Stimulated activated CD8-positive, alpha-beta memory T cell treated with anti-CD3 and anti-CD28 coated beads, Interleukin-7, amount 100 ng/mL, for 24 hours (primary cell): ENCODE measurements around the gene CSK.

Experiments used
- DNase-seq: peaks from one replicate; pipeline ENCODE4 v3.0.0-alpha.2; 2020; ENCODE audit warnings: low read depth

CSK gene

DNA sequence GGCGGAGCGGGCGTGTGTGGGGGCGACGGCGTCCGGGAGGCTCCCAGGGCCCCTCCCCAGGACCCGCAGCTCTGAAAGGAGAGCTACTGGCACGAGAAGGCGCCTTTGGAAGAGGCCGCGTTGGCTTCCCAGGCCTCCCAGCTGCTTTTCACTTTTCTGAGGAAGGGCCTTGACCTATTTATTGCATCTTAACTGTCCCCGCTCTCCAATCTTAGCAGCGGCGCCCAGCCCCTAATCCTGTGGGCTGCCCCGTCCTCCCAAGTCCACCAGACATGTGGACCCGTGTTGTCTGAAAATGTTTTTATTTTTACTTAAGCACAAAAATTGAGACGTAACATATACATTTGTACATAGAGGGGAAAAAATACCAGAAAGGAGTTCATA is 61.6 kb downstream of the CSK start:
- DNase-seq, result no peak

DNA sequence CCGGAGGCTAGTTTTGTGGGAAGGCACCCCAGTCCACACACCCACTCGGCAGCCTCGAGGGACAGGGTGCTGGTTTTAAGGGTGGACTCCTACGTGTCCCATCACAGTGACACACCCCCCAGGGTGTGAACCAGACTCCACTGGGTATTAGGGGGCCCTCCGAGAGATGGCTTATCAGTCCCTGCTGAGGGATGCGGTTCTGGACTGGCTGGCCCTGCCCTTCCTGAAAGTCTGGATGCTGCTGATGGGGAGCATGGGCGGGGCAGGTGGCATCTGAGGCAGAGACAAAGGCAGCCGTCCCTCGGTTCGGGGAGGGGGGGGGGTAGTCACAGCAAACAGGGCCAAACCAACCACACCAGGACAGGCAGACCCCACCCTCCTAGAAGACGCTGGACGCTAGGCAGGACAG is 62.0 kb downstream of the CSK start:
- DNase-seq, result no peak

DNA sequence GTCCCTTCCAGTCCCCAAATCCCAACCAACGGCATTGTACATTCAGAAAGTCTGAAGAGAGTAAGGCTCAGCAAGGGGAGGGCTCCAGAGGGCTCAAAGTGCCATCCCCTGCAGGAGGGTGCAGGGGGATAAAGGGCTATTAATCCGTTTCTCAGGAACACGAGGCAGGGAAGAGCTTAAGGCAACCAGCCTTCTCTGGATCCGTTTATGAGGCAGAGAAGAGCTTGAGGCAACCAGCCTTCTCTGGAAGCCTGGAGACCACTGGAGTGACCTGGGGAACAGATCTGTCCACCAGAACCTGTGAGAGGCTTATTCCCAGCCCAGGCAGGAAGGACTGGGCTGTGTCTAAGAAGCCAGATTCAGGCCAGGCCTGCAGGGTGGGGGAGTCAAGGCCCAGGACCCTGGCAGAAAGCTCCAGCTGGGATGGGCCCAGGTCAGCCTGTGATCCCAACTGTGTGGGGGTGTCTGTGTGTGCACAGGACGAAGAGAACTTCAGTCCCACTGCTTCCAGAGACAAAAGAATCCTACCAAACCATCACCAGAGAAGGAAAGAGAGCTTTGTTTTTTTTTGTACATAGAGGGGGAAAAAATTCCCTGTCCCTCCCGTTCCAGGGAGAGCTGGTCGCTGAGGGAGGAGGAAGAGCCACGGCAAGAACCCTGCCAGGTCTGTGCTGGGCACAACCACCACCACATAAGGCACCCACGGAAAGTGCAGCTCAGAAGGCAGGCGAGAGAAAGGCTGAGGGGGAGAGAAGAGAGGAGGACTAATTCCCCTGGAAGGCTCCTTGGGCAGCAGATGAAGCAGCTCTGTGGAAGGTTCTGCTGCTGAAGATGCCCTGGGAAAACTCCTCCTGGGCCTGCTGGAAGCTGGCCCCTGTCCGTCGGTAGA is 62.7 kb downstream of the CSK start:
- DNase-seq, result no peak

DNA sequence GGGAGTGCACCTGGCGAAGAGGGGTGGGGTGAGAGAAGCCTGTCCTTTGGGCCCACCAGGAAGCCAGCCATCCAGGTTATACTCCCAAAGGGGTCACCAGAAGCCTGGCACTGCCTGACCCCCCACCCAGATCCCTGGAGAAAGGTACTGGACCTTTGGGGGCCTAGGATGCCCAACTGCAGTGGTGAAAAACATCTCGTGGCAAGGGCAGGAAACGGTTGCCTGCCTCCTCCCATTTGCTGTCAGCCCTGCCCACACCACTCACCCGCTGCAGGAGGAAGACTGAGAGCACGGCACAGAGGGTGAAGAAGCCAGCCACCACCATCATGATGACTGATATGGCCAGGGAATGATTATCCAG is 63.3 kb downstream of the CSK start:
- DNase-seq, result peak; percentile 24

DNA sequence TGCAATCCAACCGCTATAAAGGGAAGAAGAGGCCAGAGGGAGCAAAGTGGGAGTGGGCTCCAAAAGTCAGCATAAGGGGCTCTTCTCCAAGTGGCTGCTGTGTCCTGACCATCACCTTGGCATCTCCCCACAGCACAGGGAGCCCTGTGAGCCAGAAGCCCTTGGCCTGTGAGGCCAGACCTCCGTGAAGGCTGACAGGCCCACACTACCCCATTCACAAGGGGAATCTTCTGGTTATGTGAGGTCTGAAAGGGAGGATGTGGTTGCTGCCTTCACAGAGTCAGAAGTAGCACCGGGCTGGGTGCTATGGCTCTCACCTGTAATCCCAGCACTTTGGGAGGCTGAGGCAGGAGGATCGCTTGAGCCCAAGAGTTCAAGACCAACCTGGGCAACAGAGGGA is 63.7 kb downstream of the CSK start:
- DNase-seq, result no peak

DNA sequence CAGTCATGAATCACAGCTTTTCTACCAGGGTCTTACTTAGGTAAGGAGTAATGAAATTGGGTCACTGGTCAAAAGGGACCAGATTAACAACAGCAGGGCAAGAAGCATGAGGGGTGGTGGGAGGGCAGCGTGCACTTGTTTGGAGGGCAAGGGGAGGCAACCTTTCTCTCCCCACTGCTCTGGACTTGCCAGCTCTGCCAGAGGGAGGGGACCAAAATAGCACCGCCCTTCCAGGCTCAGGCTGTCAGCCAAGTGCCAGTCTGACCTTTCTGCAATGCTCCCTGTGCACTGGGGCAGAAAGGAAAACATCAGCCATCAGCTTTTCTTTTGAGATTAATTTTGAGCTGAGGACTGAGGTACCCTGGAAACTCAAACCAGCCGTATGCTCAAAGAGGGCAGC is 65.6 kb downstream of the CSK start:
- no peak for DNase-seq

DNA sequence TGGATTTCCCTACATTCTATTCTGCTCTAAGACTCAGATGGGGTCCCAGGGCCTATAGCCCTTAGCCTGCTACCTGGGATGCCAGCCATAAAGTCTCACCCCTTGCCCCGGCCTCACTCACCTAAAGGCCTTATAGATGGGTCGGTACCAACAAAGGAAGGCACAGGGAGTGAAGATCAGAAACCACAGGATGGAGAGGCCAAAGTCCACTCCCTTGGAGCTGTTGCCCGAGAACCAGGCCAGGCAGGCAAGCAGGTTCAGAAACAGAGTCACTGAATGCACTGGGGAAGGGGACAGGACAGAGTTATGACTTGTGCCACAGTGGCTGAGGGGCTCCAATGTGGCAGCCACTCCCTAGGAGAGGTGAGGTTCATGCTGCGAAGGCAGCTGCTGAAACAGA is 68.5 kb downstream of the CSK start:
- no peak for DNase-seq

DNA sequence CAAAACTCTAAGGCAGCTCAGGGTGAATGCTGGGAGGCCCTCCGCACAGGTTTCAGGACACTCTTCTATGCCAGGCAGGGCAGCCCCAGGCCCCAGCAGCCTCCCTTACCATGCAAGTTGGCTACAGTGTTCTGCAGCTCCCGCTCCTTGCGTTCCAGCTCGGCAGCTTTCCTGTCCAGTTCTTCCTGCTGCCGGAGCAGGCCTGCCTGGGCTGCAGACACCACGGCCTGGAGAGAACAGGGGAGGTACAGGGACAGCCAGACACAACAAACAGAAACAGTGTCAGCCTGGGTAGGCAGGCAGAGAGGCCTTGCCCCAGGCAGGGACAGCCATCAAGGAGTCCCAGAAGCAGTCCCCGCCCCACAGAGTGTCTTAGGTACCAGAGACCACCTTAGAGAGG is 70.1 kb downstream of the CSK start:
- no peak for DNase-seq
